ENCODE results near the gene LCN2.

LCN2 gene

GRCh38 chr9:128115187-128116103, 33.8 kb upstream of the LCN2 start:
- DNase-seq (ENCODE audit: low spot score), result no peak

GRCh38 chr9:128116104-128117083, 32.9 kb upstream of the LCN2 start:
- DNase-seq (ENCODE audit: low spot score), result no peak

- DNase-seq (ENCODE audit: low spot score), result peak; percentile 87
These were observed 31.4 kb upstream of the LCN2 start for GRCh38 chr9:128117613-128118471.

- no peak for DNase-seq (ENCODE audit: low spot score)
These were observed 30.8 kb upstream of the LCN2 start for GRCh38 chr9:128118472-128118857.

- DNase-seq (ENCODE audit: low spot score), result no peak
These were observed 30.1 kb upstream of the LCN2 start for GRCh38 chr9:128118971-128119665.

GRCh38 chr9:128120061-128120740, 29.1 kb upstream of the LCN2 start:
- no peak for DNase-seq (ENCODE audit: low spot score)

- no peak for DNase-seq (ENCODE audit: low spot score)
These were observed 28.4 kb upstream of the LCN2 start for GRCh38 chr9:128120741-128121465.

GRCh38 chr9:128121466-128121810, 27.8 kb upstream of the LCN2 start:
- DNase-seq (ENCODE audit: low spot score), result no peak

GRCh38 chr9:128121924-128122808, 27.1 kb upstream of the LCN2 start:
- no peak for DNase-seq (ENCODE audit: low spot score)

GRCh38 chr9:128122809-128123175, 26.5 kb upstream of the LCN2 start:
- no peak for DNase-seq (ENCODE audit: low spot score)

- no peak for DNase-seq (ENCODE audit: low spot score)
These were observed 25.7 kb upstream of the LCN2 start for GRCh38 chr9:128123451-128124080.

GRCh38 chr9:128124451-128124850, 24.8 kb upstream of the LCN2 start:
- no peak for DNase-seq (ENCODE audit: low spot score)

GRCh38 chr9:128124873-128125579, 24.2 kb upstream of the LCN2 start:
- no peak for DNase-seq (ENCODE audit: low spot score)

- DNase-seq (ENCODE audit: low spot score), result no peak
These were observed 23.5 kb upstream of the LCN2 start for GRCh38 chr9:128125580-128126354.

GRCh38 chr9:128127568-128127989, 21.7 kb upstream of the LCN2 start, which contains the start of gene PTGES2:
TSS of gene PTGES2 (minus strand) at chr9:128127729. CDS start at chr9:128127717, 12 bp downstream.
- DNase-seq (ENCODE audit: low spot score), result peak; percentile 84

GRCh38 chr9:128127990-128128835, 21.0 kb upstream of the LCN2 start:
- peak; percentile 83 for DNase-seq (ENCODE audit: low spot score)

Measured in hepatic stellate cell (primary cell).